Mesendoderm (in vitro differentiated cells): ENCODE measurements around the gene IGFL4. TPM values are rescaled to one million over a fixed set of nuclear protein-coding genes. Genes with fewer than 3 reads are reported as not detected.

Source experiments
- DNase-seq: peaks from one replicate; pipeline ENCODE4 v3.0.0; 2013
- H2AK5ac ChIP-seq: 2 replicates; pipeline ENCODE4 v1.6.1; 2013; ENCODE audit warnings: low read length, inconsistent platforms
- H2BK120ac ChIP-seq: 2 replicates; pipeline ENCODE4 v1.6.1; 2013; ENCODE audit warnings: low read depth, mild to moderate bottlenecking, low read length, moderate library complexity, mixed read lengths
- H2BK15ac ChIP-seq: replicated peaks from 2 replicates; pipeline ENCODE4 v1.6.1; 2013; ENCODE audit warnings: low read depth, mild to moderate bottlenecking, moderate library complexity
- H2BK5ac ChIP-seq: 2 replicates; pipeline ENCODE4 v1.6.1; 2013; ENCODE audit warnings: low read length, inconsistent platforms
- H3K18ac ChIP-seq: 2 replicates; pipeline ENCODE4 v1.6.1; 2013; ENCODE audit warnings: mild to moderate bottlenecking, low read length, mixed read lengths
- H3K23ac ChIP-seq: one replicate; pipeline ENCODE4 v1.6.1; 2013; ENCODE audit warnings: low read length
- H3K27ac ChIP-seq: 2 replicates; pipeline ENCODE4 v1.5.1; 2013; ENCODE audit warnings: low read depth, mild to moderate bottlenecking, inconsistent platforms, low read length, moderate library complexity
- H3K27me3 ChIP-seq: 2 replicates; pipeline ENCODE4 v1.6.1; 2013; ENCODE audit warnings: low read length, control low read depth, mild to moderate bottlenecking, inconsistent platforms; ENCODE audit not compliant: insufficient read depth, poor library complexity
- H3K36me3 ChIP-seq: 2 replicates; pipeline ENCODE4 v1.6.1; 2013; ENCODE audit warnings: low read length, inconsistent platforms; ENCODE audit not compliant: control insufficient read depth, insufficient read depth
- H3K4ac ChIP-seq: one replicate; pipeline ENCODE4 v1.6.1; 2013; ENCODE audit warnings: low read depth, mild to moderate bottlenecking, low read length, moderate library complexity
- H3K4me1 ChIP-seq: 2 replicates; pipeline ENCODE4 v1.6.1; 2013; ENCODE audit warnings: low read depth, low read length, inconsistent platforms; ENCODE audit not compliant: control insufficient read depth
- H3K4me2 ChIP-seq: 2 replicates; pipeline ENCODE4 v1.6.1; 2013; ENCODE audit warnings: low read length
- H3K4me3 ChIP-seq: 2 replicates; pipeline ENCODE4 v1.5.1; 2013; ENCODE audit warnings: mild to moderate bottlenecking, low read length
- H3K56ac ChIP-seq: one replicate; pipeline ENCODE4 v1.6.1; 2013; ENCODE audit warnings: low read length
- H3K79me1 ChIP-seq: 2 replicates; pipeline ENCODE4 v1.6.1; 2013; ENCODE audit warnings: low read length, inconsistent platforms
- H3K79me2 ChIP-seq: 2 replicates; pipeline ENCODE4 v1.6.1; 2013; ENCODE audit warnings: mild to moderate bottlenecking, low read length; ENCODE audit not compliant: control insufficient read depth, insufficient read depth
- H3K9ac ChIP-seq: 2 replicates; pipeline ENCODE4 v1.6.1; 2013; ENCODE audit warnings: low read length, inconsistent platforms
- H4K5ac ChIP-seq: one replicate; pipeline ENCODE4 v1.6.1; 2013; ENCODE audit warnings: low read length
- H4K8ac ChIP-seq: one replicate; pipeline ENCODE4 v1.6.1; 2013; ENCODE audit warnings: low read depth, mild to moderate bottlenecking, control low read depth, low read length, moderate library complexity
- WGBS: extraction: QIAGEN DNeasy Blood & Tissue Kit; methylation state at CpG from one replicate; pipeline ENCODE4 v1.1.7; 2013; ENCODE audit warnings: low lambda C conversion rate, missing lambda C conversion rate; ENCODE audit not compliant: insufficient coverage; ENCODE audit errors: extremely low coverage; 5-methylcytosine and 5-hydroxymethylcytosine counted together
- polyA plus RNA-seq, 2 experiments: library from polyadenylated mRNA; stranded (reverse); fragments of 200-250 nt; gene quantifications; one replicate each; pipeline ENCODE4 v1.2.3, GENCODE V29; 2013

IGFL4 gene
- polyA plus RNA-seq (2013, experiment 1 of 2), result 0.06 TPM
- polyA plus RNA-seq (2013, experiment 2 of 2), result 0.04 TPM

- Histone ChIP-seq H2BK5ac (no peak within 1 kb of the TSS), H3K36me3 (no peaks in the 10 kb centered on the region), H2AK5ac (no peak within 1 kb of the TSS), H3K79me2 (no peaks in the 10 kb centered on the region), H3K4ac (no peak within 1 kb of the TSS), H3K4me2 (no peak within 1 kb of the TSS), H2BK120ac (no peak within 1 kb of the TSS), H3K9ac (no peak within 1 kb of the TSS), H2BK15ac (no peak within 1 kb of the TSS), H3K4me3 (no peak within 1 kb of the TSS), H3K79me1 (no peaks in the 10 kb centered on the region), H3K23ac (no peak within 1 kb of the TSS), H3K18ac (no peak within 1 kb of the TSS), H3K4me1 (no peaks in the 10 kb centered on the region), H4K8ac (no peak within 1 kb of the TSS), H3K27me3 (no peaks in the 10 kb centered on the region), H3K27ac (no peak within 1 kb of the TSS), H3K56ac (no peak within 1 kb of the TSS), H4K5ac (no peak within 1 kb of the TSS)
- no peak for DNase-seq
- WGBS, result no CpG with 5 or more reads among the region's 7 CpGs
These were observed at the start of gene IGFL4 for GRCh38 chr19:46040952-46041500. Gene IGFL4 (minus strand): TSS chr19:46041002. CDS start chr19:46040962, 40 bp downstream.

DNA sequence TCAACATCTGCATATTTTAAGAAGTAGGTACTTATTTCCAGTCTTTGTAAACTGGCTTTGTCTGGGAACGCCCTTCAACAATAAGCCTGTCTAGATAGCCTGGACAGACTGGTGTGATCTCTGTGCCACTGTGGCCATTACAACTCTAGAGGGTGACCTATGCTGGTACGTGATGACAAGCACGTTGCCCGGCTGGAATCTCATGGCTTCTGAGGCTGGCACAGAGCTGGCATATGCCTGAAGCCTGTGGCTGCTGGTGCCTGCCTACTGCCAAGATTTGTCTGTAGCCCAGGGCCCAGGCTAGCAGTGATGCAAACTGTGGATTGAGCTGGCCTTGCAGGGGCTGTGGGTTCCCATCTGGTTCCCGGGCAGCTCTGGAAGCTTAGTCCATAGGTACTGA lies 49.6 kb upstream of the IGFL4 start:
- DNase-seq, result no peak
- Histone ChIP-seq H3K27ac (no peak overlapping the region), H3K79me1 (no peaks in the 10 kb centered on the region), H3K27me3 (no peaks in the 10 kb centered on the region), H3K23ac (no peak overlapping the region), H3K4me3 (no peak overlapping the region), H2BK120ac (no peak overlapping the region), H3K36me3 (no peaks in the 10 kb centered on the region), H3K9ac (no peak overlapping the region), H2BK5ac (no peak overlapping the region), H4K8ac (no peak overlapping the region), H2AK5ac (no peak overlapping the region), H4K5ac (no peak overlapping the region), H3K18ac (no peak overlapping the region), H3K4me2 (no peak overlapping the region), H3K4ac (no peak overlapping the region), H3K4me1 (no peaks in the 10 kb centered on the region), H3K79me2 (no peaks in the 10 kb centered on the region), H3K56ac (no peak overlapping the region), H2BK15ac (no peak overlapping the region)
- no CpG with 5 or more reads among the region's 5 CpGs for WGBS

DNA sequence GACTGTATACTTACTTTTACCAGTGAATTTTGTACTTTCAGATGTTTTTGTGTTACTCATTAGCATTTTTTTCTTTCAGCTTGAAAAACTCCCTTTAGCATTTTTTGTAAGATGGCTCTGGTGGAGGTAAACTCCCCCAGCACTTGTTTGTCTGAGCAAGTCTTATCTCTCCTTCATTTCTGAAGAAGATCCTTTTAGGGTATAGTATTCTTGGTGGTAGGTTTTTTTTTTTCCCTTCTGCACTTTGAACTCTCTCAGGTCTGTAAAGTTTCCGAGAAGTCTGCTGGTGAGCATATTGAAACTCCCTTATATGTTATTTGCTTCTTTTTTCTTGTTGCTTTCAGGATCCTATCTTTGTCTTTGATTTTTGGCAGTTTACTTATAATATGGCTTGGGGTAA lies 48.6 kb upstream of the IGFL4 start:
- H3K27me3 ChIP-seq, result no peaks in the 10 kb centered on the region
- no peaks in the 10 kb centered on the region for H3K79me2 ChIP-seq
- no peak overlapping the region for H3K27ac ChIP-seq
- H4K5ac ChIP-seq, result no peak overlapping the region
- H2BK15ac ChIP-seq, result no peak overlapping the region
- no peak overlapping the region for H3K9ac ChIP-seq
- no CpG with 5 or more reads among the region's 1 CpG for WGBS
- no peaks in the 10 kb centered on the region for H3K4me1 ChIP-seq
- no peak overlapping the region for H3K4me3 ChIP-seq
- no peak for DNase-seq
- no peak overlapping the region for H3K4ac ChIP-seq
- no peak overlapping the region for H2BK120ac ChIP-seq
- H3K56ac ChIP-seq, result no peak overlapping the region
- H3K4me2 ChIP-seq, result no peak overlapping the region
- H4K8ac ChIP-seq, result no peak overlapping the region
- H3K79me1 ChIP-seq, result no peaks in the 10 kb centered on the region
- no peak overlapping the region for H3K18ac ChIP-seq
- no peak overlapping the region for H2BK5ac ChIP-seq
- H3K23ac ChIP-seq, result no peak overlapping the region
- H2AK5ac ChIP-seq, result no peak overlapping the region
- no peaks in the 10 kb centered on the region for H3K36me3 ChIP-seq

GRCh38 chr19:46088101-46088500 lies 47.3 kb upstream of the IGFL4 start:
- H3K9ac ChIP-seq, result no peak overlapping the region
- H3K27me3 ChIP-seq, result no peaks in the 10 kb centered on the region
- H3K27ac ChIP-seq, result no peak overlapping the region
- no CpG with 5 or more reads among the region's 2 CpGs for WGBS
- no peak overlapping the region for H3K18ac ChIP-seq
- no peak overlapping the region for H4K8ac ChIP-seq
- H3K79me1 ChIP-seq, result no peaks in the 10 kb centered on the region
- no peak overlapping the region for H2AK5ac ChIP-seq
- H4K5ac ChIP-seq, result no peak overlapping the region
- H2BK120ac ChIP-seq, result no peak overlapping the region
- H3K23ac ChIP-seq, result no peak overlapping the region
- no peak for DNase-seq
- H3K4me1 ChIP-seq, result no peaks in the 10 kb centered on the region
- H3K4ac ChIP-seq, result no peak overlapping the region
- H3K4me3 ChIP-seq, result no peak overlapping the region
- H3K79me2 ChIP-seq, result no peaks in the 10 kb centered on the region
- H3K36me3 ChIP-seq, result no peaks in the 10 kb centered on the region
- H2BK15ac ChIP-seq, result no peak overlapping the region
- H2BK5ac ChIP-seq, result no peak overlapping the region
- H3K4me2 ChIP-seq, result no peak overlapping the region
- no peak overlapping the region for H3K56ac ChIP-seq

DNA sequence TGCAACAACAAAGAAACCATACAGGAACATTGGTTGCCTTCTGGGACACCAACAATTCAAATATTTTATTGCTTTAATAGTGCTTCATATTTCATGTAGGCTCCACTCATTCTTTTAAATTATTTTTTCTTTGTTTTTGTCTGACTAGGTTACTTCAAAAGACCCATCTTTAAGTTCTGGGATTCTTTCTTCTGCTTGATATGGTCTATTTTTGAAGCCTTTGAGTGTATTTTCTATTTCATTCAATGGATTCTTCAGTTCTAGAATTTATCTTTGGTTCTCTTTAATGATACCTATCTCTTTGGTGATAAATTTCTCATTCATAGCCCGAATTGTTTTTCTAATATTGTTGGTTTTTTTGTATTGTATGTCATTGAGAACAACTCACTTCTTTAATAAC lies 45.1 kb upstream of the IGFL4 start:
- no peak overlapping the region for H3K56ac ChIP-seq
- H4K5ac ChIP-seq, result no peak overlapping the region
- no peaks in the 10 kb centered on the region for H3K27me3 ChIP-seq
- no peak overlapping the region for H3K4me2 ChIP-seq
- no peak for DNase-seq
- H3K9ac ChIP-seq, result no peak overlapping the region
- no CpG with 5 or more reads among the region's 1 CpG for WGBS
- H3K4me1 ChIP-seq, result peaks cover 2% of the 10 kb centered on the region
- H3K36me3 ChIP-seq, result no peaks in the 10 kb centered on the region
- no peaks in the 10 kb centered on the region for H3K79me2 ChIP-seq
- no peak overlapping the region for H2BK120ac ChIP-seq
- H3K79me1 ChIP-seq, result no peaks in the 10 kb centered on the region
- H3K4ac ChIP-seq, result no peak overlapping the region
- no peak overlapping the region for H3K27ac ChIP-seq
- no peak overlapping the region for H3K4me3 ChIP-seq
- no peak overlapping the region for H2AK5ac ChIP-seq
- H3K23ac ChIP-seq, result no peak overlapping the region
- H2BK5ac ChIP-seq, result no peak overlapping the region
- no peak overlapping the region for H4K8ac ChIP-seq
- no peak overlapping the region for H2BK15ac ChIP-seq
- no peak overlapping the region for H3K18ac ChIP-seq

DNA sequence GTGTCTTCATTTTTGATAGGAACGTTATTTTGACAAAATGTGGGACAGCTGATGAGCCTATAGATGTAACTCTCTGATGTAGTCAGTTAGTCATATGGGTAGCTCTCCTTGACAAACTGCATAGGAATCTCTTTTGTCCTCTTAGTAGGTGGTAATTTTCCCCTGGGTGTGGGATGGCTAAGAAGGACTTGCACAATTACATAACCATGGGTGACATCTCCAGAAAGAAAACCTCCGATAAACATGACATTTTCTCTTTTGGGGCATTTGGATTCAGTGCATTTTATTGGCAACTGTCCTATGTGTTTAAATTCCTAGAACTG lies 41.9 kb upstream of the IGFL4 start:
- Histone ChIP-seq H3K4me1 (peaks cover 2% of the 10 kb centered on the region), H3K4me3 (no peak overlapping the region), H2BK5ac (no peak overlapping the region), H2AK5ac (no peak overlapping the region), H3K79me1 (no peaks in the 10 kb centered on the region), H3K27ac (no peak overlapping the region), H3K9ac (no peak overlapping the region), H3K23ac (no peak overlapping the region), H3K79me2 (no peaks in the 10 kb centered on the region), H2BK15ac (no peak overlapping the region), H4K5ac (no peak overlapping the region), H3K56ac (no peak overlapping the region), H3K27me3 (no peaks in the 10 kb centered on the region), H3K18ac (no peak overlapping the region), H3K4me2 (no peak overlapping the region), H3K36me3 (no peaks in the 10 kb centered on the region), H3K4ac (no peak overlapping the region), H4K8ac (no peak overlapping the region), H2BK120ac (no peak overlapping the region)
- WGBS, result no CpG with 5 or more reads among the region's 2 CpGs
- DNase-seq, result no peak
